ENCODE results near the gene PFDN2.

DNA sequence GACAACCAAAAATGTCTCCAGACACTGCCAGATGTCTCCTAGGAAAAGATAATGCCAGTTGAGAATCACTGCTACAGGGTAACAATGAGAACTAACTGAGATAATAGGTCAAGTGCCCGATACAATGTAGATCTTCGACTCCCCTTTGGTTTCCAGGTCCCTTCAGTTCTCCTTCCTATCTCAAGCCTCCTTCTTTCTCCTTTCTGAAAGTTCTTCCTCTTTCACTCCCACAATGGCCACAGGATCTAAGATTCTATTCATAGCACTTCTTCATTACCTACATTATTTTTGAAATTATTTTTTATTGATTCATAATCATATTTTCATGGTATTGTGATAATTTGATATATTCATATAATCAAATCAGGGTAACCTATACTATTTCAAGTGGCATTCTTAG is 6.3 kb downstream of the PFDN2 start:
- TF ChIP-seq RAD21 (IDR thresholded peaks at IDR 0.05; ENCODE audit: low read length) = no peak
- TF ChIP-seq, protein P1, sequence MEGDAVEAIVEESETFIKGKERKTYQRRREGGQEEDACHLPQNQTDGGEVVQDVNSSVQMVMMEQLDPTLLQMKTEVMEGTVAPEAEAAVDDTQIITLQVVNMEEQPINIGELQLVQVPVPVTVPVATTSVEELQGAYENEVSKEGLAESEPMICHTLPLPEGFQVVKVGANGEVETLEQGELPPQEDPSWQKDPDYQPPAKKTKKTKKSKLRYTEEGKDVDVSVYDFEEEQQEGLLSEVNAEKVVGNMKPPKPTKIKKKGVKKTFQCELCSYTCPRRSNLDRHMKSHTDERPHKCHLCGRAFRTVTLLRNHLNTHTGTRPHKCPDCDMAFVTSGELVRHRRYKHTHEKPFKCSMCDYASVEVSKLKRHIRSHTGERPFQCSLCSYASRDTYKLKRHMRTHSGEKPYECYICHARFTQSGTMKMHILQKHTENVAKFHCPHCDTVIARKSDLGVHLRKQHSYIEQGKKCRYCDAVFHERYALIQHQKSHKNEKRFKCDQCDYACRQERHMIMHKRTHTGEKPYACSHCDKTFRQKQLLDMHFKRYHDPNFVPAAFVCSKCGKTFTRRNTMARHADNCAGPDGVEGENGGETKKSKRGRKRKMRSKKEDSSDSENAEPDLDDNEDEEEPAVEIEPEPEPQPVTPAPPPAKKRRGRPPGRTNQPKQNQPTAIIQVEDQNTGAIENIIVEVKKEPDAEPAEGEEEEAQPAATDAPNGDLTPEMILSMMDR (IDR thresholded peaks at IDR 0.05) = no peak
- TF ChIP-seq NRF1 (IDR thresholded peaks at IDR 0.05; ENCODE audit: low read depth, low read length) = no peak
- no peak for TF ChIP-seq EP300 (IDR thresholded peaks at IDR 0.05; ENCODE audit: borderline replicate concordance in 1 of 2, low read depth in 1 of 2, low read length in 1 of 2)
- TF ChIP-seq SMC3 (IDR thresholded peaks at IDR 0.05; ENCODE audit: low read depth, low read length) = no peak
- TF ChIP-seq POLR2AphosphoS5 (IDR thresholded peaks at IDR 0.05; ENCODE audit: low read depth, low read length) = no peak
- TF ChIP-seq, protein P2, sequence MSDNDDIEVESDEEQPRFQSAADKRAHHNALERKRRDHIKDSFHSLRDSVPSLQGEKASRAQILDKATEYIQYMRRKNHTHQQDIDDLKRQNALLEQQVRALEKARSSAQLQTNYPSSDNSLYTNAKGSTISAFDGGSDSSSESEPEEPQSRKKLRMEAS (IDR thresholded peaks at IDR 0.05; ENCODE audit: low read depth) = no peak
- TF ChIP-seq, protein P3, sequence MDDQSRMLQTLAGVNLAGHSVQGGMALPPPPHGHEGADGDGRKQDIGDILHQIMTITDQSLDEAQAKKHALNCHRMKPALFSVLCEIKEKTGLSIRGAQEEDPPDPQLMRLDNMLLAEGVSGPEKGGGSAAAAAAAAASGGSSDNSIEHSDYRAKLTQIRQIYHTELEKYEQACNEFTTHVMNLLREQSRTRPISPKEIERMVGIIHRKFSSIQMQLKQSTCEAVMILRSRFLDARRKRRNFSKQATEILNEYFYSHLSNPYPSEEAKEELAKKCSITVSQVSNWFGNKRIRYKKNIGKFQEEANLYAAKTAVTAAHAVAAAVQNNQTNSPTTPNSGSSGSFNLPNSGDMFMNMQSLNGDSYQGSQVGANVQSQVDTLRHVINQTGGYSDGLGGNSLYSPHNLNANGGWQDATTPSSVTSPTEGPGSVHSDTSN (IDR thresholded peaks at IDR 0.05) = no peak
- no peak for TF ChIP-seq MXI1 (IDR thresholded peaks at IDR 0.05; ENCODE audit: low read depth, low read length)
- TF ChIP-seq, protein P4, sequence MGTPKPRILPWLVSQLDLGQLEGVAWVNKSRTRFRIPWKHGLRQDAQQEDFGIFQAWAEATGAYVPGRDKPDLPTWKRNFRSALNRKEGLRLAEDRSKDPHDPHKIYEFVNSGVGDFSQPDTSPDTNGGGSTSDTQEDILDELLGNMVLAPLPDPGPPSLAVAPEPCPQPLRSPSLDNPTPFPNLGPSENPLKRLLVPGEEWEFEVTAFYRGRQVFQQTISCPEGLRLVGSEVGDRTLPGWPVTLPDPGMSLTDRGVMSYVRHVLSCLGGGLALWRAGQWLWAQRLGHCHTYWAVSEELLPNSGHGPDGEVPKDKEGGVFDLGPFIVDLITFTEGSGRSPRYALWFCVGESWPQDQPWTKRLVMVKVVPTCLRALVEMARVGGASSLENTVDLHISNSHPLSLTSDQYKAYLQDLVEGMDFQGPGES (IDR thresholded peaks at IDR 0.05; ENCODE audit: low read depth, low read length) = no peak
- TF ChIP-seq NFIC (IDR thresholded peaks at IDR 0.05; ENCODE audit: borderline replicate concordance) = no peak
